Suppressor macrophage treated with lipopolysaccharide for 4 hours (primary cell): Measurements from ENCODE around the gene MOB2.

Experiments used
- DNase-seq: peaks from one replicate; pipeline ENCODE4 v3.0.0-alpha.2; 2020

MOB2 gene

DNA sequence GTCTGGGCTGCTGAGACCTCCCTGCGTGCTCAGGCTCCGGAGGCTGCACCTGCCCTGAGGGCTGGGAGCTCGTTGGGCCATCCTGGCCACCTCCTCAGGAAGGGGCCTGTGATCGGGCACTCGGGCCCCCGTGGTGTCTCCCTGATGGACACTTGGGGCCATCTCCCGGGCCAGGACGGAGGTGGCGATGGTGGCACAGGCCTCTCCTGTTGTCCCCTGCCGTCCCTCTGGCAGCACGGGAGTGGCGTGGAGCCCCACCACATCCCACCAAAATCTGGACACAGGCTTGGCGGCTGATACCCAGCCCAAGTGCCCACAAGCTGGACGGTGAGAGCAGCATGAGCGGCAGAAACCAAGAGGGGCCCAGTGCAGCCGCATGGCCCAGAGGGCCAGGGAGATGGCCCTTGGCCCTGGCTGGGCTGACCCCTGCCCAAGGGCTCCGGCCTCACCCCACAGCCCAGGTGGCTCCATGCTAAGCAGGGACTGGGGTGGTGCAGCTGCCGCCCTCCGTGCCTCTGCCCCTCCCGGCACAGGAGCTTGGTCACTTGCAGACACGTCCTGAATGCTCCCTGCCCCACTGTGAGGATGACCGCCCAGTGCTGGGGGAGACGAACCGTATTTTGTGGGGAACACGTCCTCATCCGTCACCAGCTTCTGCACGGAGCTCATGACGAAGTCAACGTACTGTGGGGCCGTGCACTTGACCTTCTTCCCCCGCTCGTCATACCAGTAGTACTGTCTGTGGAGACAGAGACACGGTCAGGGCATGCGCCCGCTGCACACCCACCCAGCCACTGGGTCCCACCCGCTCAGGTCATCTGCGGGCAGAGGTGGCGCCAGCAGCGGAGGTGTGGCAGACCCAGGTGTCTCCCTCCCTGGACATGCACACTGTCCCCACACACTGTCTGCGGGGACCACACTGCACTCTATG is 15.6 kb downstream of the MOB2 start:
- DNase-seq: no peak

- DNase-seq: no peak
Measured at GRCh38 chr11:1469911-1470680, 16.5 kb downstream of the MOB2 start.

GRCh38 chr11:1469287-1469910 is 17.2 kb downstream of the MOB2 start:
- DNase-seq: no peak

DNA sequence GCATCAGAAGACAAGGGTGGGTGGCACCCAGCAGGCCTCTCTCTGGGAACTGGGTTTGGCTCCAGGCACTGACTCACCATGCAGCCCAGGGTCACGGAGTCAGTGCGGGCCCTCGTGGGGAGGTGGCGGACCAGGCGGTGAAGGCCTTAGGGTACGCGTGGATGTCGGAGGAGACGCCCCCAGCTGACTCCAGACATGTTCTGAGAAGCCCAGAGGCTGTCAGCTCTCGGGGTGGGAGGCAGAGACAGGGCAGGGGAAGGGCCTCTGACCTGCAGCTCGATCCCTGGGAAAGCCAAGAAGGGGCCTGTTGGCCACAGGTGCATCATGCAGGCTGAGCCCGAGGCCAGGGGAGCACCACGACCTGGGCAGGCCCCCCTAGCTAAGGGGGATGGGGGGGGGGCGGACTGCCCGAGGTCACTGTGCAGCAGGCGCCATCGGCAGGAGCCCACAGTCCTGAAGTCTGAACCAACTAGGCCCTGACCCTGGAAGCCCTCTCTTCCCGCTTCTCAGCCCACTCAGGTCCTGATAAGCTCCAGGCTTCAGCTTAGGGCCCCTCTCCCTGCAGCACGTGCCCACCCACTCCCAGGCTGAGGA is 18.0 kb downstream of the MOB2 start:
- DNase-seq: no peak

- DNase-seq: no peak
Measured at GRCh38 chr11:1468002-1468401, 18.6 kb downstream of the MOB2 start.

GRCh38 chr11:1467270-1467669 is 19.3 kb downstream of the MOB2 start:
- no peak for DNase-seq

GRCh38 chr11:1466784-1467183 is 19.8 kb downstream of the MOB2 start:
- no peak for DNase-seq

- no peak for DNase-seq
Measured at GRCh38 chr11:1463056-1463455, 23.5 kb downstream of the MOB2 start.

DNA sequence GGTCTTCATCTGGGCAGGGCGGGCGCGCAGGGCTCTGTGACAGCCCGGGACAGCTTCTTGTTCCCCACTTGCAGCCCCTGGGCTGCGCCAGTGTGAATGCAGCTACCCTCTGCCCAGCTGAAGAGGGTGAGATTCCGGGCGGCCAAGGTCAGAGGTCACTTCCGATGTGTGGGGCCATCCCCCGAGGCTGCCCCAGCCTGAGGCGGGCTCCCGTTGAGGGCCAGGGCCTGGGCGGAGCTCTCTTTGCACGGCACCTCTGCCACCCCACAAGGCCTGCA is 23.9 kb downstream of the MOB2 start:
- DNase-seq: no peak

- DNase-seq: no peak
Measured at GRCh38 chr11:1461826-1462697, 24.5 kb downstream of the MOB2 start.

GRCh38 chr11:1460986-1461825 is 25.4 kb downstream of the MOB2 start:
- no peak for DNase-seq

- DNase-seq: no peak
Measured at GRCh38 chr11:1460396-1460985, 26.1 kb downstream of the MOB2 start.

GRCh38 chr11:1459764-1460395 is 26.7 kb downstream of the MOB2 start:
- DNase-seq: no peak

- DNase-seq: no peak
Measured at GRCh38 chr11:1459219-1459575, 27.4 kb downstream of the MOB2 start.

DNA sequence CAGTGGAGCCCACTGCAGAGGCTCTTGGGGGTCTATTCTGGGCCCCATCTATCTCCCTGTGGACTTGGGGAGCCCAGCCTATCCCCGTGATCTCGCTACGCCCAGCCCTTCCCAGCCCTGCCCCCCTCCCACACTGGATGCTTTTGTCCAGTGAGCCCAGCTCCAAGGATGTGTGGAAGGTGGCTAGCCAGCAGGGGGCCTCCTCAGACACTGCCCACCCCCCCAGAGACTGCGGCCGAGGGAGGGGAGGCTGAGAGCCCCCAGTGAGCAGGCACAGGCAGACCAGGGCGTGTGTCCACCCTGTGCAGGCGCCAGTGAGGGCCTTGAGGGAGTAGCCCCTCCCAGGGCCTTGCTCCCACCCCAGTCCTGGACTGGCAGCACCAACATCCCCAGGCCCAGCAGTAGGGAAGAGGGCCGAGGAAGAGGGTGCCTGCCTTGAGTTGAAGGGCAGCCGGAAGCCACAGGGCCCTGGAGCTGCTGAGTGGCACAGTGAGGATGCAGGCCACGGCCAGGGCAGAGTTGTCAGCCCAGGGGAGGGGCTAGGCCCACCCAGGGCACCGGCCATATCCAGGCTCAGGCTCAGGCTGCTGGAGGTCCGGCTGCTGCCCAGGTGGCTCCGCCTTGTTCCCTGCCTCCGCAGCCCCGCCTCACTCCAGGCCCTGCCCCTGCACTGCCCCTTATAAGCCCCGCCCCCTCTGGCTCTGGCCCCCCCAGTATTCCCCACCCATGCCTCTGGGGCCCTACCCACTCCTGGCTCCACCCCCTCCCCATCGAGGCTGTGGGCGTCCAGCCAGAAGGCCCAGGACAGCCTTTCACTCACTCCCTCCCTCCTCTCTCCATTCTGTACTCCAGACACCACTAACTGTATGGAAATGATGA is 28.0 kb downstream of the MOB2 start:
- DNase-seq: no peak

- DNase-seq: no peak
Measured at GRCh38 chr11:1457856-1458255, 28.7 kb downstream of the MOB2 start.

- no peak for DNase-seq
Measured at GRCh38 chr11:1457326-1457680, 29.3 kb downstream of the MOB2 start.

DNA sequence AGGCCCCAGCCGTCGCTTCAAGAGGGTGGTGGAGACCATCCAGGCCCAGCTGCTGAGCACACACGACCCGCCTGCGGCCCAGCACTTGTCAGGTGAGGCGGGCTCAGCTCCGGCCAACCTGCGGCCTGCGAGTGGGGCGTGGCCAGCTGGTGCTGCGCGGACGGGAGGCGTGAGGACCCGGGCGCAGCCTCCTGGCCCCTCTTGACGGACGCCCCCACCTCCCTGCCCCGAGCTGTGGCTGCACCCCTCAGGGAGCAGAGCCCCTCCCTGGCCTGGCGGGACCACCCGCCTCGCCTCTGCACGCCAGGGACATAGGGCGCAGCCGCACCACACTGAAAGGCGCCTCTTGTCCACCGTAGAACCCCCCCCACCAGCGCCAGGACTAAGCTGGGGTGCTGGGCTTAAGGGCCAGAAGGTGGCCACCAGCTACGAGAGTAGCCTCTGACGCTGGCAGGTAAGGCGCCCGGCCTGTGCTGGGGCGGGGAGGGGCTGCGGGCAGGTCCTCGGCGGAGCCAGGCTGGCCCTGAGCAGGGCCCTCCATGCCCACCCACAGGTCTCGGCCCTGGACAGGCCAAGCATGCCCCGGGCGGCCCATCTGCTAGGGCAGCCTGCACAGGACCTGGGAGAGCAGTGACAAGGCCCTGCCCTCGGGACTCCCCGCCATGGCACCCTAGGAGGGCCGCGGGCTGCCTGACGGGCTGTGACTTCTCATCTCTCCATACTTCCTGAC is 29.8 kb downstream of the MOB2 start:
- DNase-seq: no peak

DNA sequence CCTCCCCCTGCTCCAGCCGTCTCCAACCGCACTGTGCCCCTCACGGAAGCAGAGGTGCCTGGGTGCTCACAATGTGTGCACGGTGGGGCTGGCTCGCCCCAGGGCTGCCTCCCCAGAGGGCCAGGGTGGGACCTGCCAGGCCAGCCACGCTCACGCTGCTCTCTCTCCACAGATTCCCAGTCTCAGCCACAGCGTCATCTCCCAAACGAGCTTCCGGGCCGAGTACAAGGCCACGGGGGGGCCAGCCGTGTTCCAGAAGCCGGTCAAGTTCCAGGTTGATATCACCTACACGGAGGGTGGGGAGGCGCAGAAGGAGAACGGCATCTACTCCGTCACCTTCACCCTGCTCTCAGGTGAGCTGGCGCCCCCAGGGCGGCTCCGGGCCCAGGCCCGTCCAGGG is 30.4 kb downstream of the MOB2 start:
- no peak for DNase-seq
